ENCODE results near the gene HLA-DOA.
A peak's percentile ranks its signal among the peaks of the same experiment; 100 is the strongest.

The HLA-DOA gene

GRCh38 chr6:32977272-32977952 is 32.0 kb downstream of the HLA-DOA start:
- no peak for DNase-seq

GRCh38 chr6:32976334-32977069 is 32.9 kb downstream of the HLA-DOA start:
- DNase-seq = no peak

GRCh38 chr6:32975886-32976285 is 33.5 kb downstream of the HLA-DOA start:
- DNase-seq = no peak

- no peak for DNase-seq
These were observed 34.7 kb downstream of the HLA-DOA start for GRCh38 chr6:32974541-32975308.

- no peak for DNase-seq
These were observed 35.4 kb downstream of the HLA-DOA start for GRCh38 chr6:32974016-32974333.

- no peak for DNase-seq
These were observed 36.0 kb downstream of the HLA-DOA start for GRCh38 chr6:32973144-32974015.

GRCh38 chr6:32972353-32973143 is 36.8 kb downstream of the HLA-DOA start:
- DNase-seq = no peak

GRCh38 chr6:32971581-32972352 is 37.6 kb downstream of the HLA-DOA start:
- peak; percentile 98 for DNase-seq

GRCh38 chr6:32971242-32971580 is 38.2 kb downstream of the HLA-DOA start:
- DNase-seq = no peak

- DNase-seq = no peak
These were observed 38.8 kb downstream of the HLA-DOA start for GRCh38 chr6:32970413-32971241.

GRCh38 chr6:32969685-32970412 is 39.5 kb downstream of the HLA-DOA start:
- no peak for DNase-seq

- DNase-seq = no peak
These were observed 40.3 kb downstream of the HLA-DOA start for GRCh38 chr6:32968867-32969684.

- DNase-seq = peak; percentile 62
These were observed 41.1 kb downstream of the HLA-DOA start, which contains the start of gene BRD2 for GRCh38 chr6:32968093-32968866. TSS of gene BRD2 (plus strand) at chr6:32968594. CDS start at chr6:32972899, 4,305 bp downstream.

GRCh38 chr6:32967151-32968091 is 42.0 kb downstream of the HLA-DOA start:
- no peak for DNase-seq

- DNase-seq = no peak
These were observed 44.6 kb downstream of the HLA-DOA start for GRCh38 chr6:32964776-32965175.

- no peak for DNase-seq
These were observed 45.5 kb downstream of the HLA-DOA start for GRCh38 chr6:32963866-32964265.
